Calu3 (cell line): ENCODE measurements around the gene AMZ1. TPM values are rescaled to one million over a fixed set of nuclear protein-coding genes. Genes with fewer than 3 reads are reported as not detected.
A peak's percentile ranks its signal among the peaks of the same experiment; 100 is the strongest.
"Not testable (repeated sequence)": the region's sequence is repeated elsewhere in the genome, so short reads cannot be mapped to it uniquely, and the experiment has no call there.

Source experiments
- BruUV-seq: library from RNA; stranded (reverse); fragments of 400-500 nt; replicated peaks from 2 replicates; lab custom pipeline; 2021; lab: Mats Ljungman, UMichigan
- CTCF ChIA-PET: fragments of 300-600 bp; sonication (Branson Sonifier 250); formaldehyde crosslinking; loops from one replicate; lab custom pipeline; 2022; ENCODE audit warnings: antibody characterized with exemption; lab: Charles Lee
- DNase-seq: peaks from one replicate; pipeline ENCODE4 v3.0.0; 2022
- H3K27ac Mint-ChIP-seq: one replicate; pipeline ENCODE4 v1.8.0; 2022; ENCODE audit warnings: mixed read lengths; ENCODE audit not compliant: unreplicated experiment
- H3K27me3 Mint-ChIP-seq: one replicate; pipeline ENCODE4 v1.8.0; 2022; ENCODE audit warnings: mixed read lengths; ENCODE audit not compliant: unreplicated experiment
- H3K36me3 Mint-ChIP-seq: one replicate; pipeline ENCODE4 v1.8.0; 2022; ENCODE audit warnings: mild to moderate bottlenecking, moderate library complexity, mixed read lengths; ENCODE audit not compliant: insufficient read depth, unreplicated experiment
- H3K4me1 Mint-ChIP-seq: one replicate; pipeline ENCODE4 v1.8.0; 2022; ENCODE audit warnings: mild to moderate bottlenecking, low read depth, mixed read lengths; ENCODE audit not compliant: unreplicated experiment
- H3K4me3 Mint-ChIP-seq: one replicate; pipeline ENCODE4 v1.8.0; 2022; ENCODE audit warnings: mild to moderate bottlenecking, low read depth, moderate library complexity, mixed read lengths; ENCODE audit not compliant: unreplicated experiment
- H3K9me3 Mint-ChIP-seq: one replicate; pipeline ENCODE4 v1.8.0; 2022; ENCODE audit warnings: low read depth, mixed read lengths; ENCODE audit not compliant: unreplicated experiment
- CTCF ChIP-seq: fragments of 200-600 bp; IDR thresholded peaks from one replicate; pipeline ENCODE4 v1.8.0; 2022; ENCODE audit warnings: antibody characterized with exemption; ENCODE audit not compliant: unreplicated experiment
- intact Hi-C: fragments of 100-400 bp; cut with micrococcal nuclease; formaldehyde crosslinking; loops from one replicate; pipeline ENCODE4 v1.10.0; 2022; ENCODE audit not compliant: unreplicated experiment
- total RNA-seq: library from RNA; stranded (reverse); gene quantifications from 2 replicates; pipeline ENCODE4 v1.2.3, GENCODE V29; 2022

Gene AMZ1
- total RNA-seq, 1 experiment from 2014 or later, result 0.12 TPM

GRCh38 chr7:2675256-2675764 lies 12.7 kb upstream of the AMZ1 start:
- Mint-ChIP-seq H3K9me3 (peaks cover 3% of the 10 kb centered on the region), H3K27ac (no peak overlapping the region), H3K27me3 (peaks cover 37% of the 10 kb centered on the region), H3K4me3 (no peak overlapping the region), H3K36me3 (peaks cover 13% of the 10 kb centered on the region), H3K4me1 (peaks cover 19% of the 10 kb centered on the region)
- TF ChIP-seq CTCF, result no peak
- DNase-seq, result no peak
- intact Hi-C loops, result no loop called here
- BruUV-seq, result no TSS peak
- CTCF ChIA-PET, result no interaction called here

GRCh38 chr7:2676576-2676975 lies 11.4 kb upstream of the AMZ1 start:
- CTCF ChIA-PET, result interaction anchor here (0.6 kb wide), 1 partner anchor 80 kb away, joined by 3 read pairs; no protein-coding TSS in a partner anchor
- H3K4me3 Mint-ChIP-seq, H3K9me3 Mint-ChIP-seq, DNase-seq, intact Hi-C loops, H3K4me1 Mint-ChIP-seq, H3K36me3 Mint-ChIP-seq, H3K27ac Mint-ChIP-seq, BruUV-seq: not testable (repeated sequence)
- H3K27me3 Mint-ChIP-seq, result peaks cover 38% of the 10 kb centered on the region

GRCh38 chr7:2678454-2678853 lies 9.5 kb upstream of the AMZ1 start:
- intact Hi-C loops, H3K36me3 Mint-ChIP-seq, BruUV-seq, H3K4me1 Mint-ChIP-seq, H3K27ac Mint-ChIP-seq, DNase-seq, H3K9me3 Mint-ChIP-seq: not testable (repeated sequence)
- CTCF ChIA-PET, result interaction anchor here (1.9 kb wide), 1 partner anchor 7 kb away, joined by 7 read pairs; no protein-coding TSS in a partner anchor
- Mint-ChIP-seq H3K4me3 (peak overlapping the region; percentile 35), H3K27me3 (peaks cover 56% of the 10 kb centered on the region)

- CTCF ChIA-PET, result interaction anchor here (0.7 to 3.8 kb wide), 4 partner anchors 8 to 228 kb away, joined by 3 to 30 read pairs (median 8); no protein-coding TSS in a partner anchor
- H3K4me1 Mint-ChIP-seq, H3K36me3 Mint-ChIP-seq, DNase-seq, BruUV-seq, H3K27ac Mint-ChIP-seq, H3K9me3 Mint-ChIP-seq: not testable (repeated sequence)
- intact Hi-C loops, result loop anchor here (2.0 to 10.0 kb wide), 2 partner anchors 115 to 229 kb away; no protein-coding TSS in a partner anchor
- Mint-ChIP-seq H3K27me3 (peaks cover 61% of the 10 kb centered on the region), H3K4me3 (peak overlapping the region; percentile 35)
These were observed 8.6 kb upstream of the AMZ1 start for GRCh38 chr7:2679135-2680127.

- peaks cover 9% of the 10 kb centered on the region for H3K4me1 Mint-ChIP-seq
- H3K27me3 Mint-ChIP-seq, result peaks cover 61% of the 10 kb centered on the region
- no peak for TF ChIP-seq CTCF
- no peak overlapping the region for H3K27ac Mint-ChIP-seq
- CTCF ChIA-PET, result interaction anchor here (0.6 to 3.8 kb wide), 7 partner anchors 9 to 326 kb away, joined by 3 to 30 read pairs (median 5); no protein-coding TSS in a partner anchor
- DNase-seq, result no peak
- H3K36me3 Mint-ChIP-seq, result peaks cover 5% of the 10 kb centered on the region
- intact Hi-C loops, result loop anchor here (2.0 to 10.0 kb wide), 2 partner anchors 115 to 229 kb away; no protein-coding TSS in a partner anchor
- no TSS peak for BruUV-seq
- H3K9me3 Mint-ChIP-seq, result no peaks in the 10 kb centered on the region
- H3K4me3 Mint-ChIP-seq, result no peak overlapping the region
These were observed 7.7 kb upstream of the AMZ1 start for GRCh38 chr7:2680256-2680655.
